Activated CD4-positive, alpha-beta T cell treated with anti-CD3 and anti-CD28 coated beads, Interleukin-2, amount 10 ng/mL, durations not matched to agents 7 days and 5 days (primary cell): ENCODE data around the gene NCOA5. TPM values are rescaled to one million over a fixed set of nuclear protein-coding genes. Genes with fewer than 3 reads are reported as not detected.

Experiments used
- CTCF ChIA-PET: fragments of 350-600 bp; sonication (Branson Sonifier 250); formaldehyde crosslinking; loops from one replicate; lab custom pipeline; 2021; ENCODE audit warnings: antibody characterized with exemption; lab: Charles Lee
- POLR2A ChIA-PET: fragments of 350-600 bp; sonication (Branson Sonifier 250); formaldehyde crosslinking; loops from one replicate; lab custom pipeline; 2021; ENCODE audit warnings: antibody characterized with exemption; lab: Charles Lee
- DNase-seq: peaks from one replicate; pipeline ENCODE4 v3.0.0-alpha.2; 2020
- H3K27ac Mint-ChIP-seq: one replicate; pipeline ENCODE4 v1.8.0; 2021; ENCODE audit warnings: mild to moderate bottlenecking, moderate library complexity, mixed read lengths
- H3K27me3 Mint-ChIP-seq: one replicate; pipeline ENCODE4 v1.8.0; 2021; ENCODE audit warnings: mixed read lengths
- H3K36me3 Mint-ChIP-seq: one replicate; pipeline ENCODE4 v1.8.0; 2021; ENCODE audit warnings: low read depth, mixed read lengths
- H3K4me1 Mint-ChIP-seq: one replicate; pipeline ENCODE4 v1.8.0; 2021; ENCODE audit warnings: mixed read lengths
- H3K4me3 Mint-ChIP-seq: one replicate; pipeline ENCODE4 v1.8.0; 2021; ENCODE audit warnings: mild to moderate bottlenecking, moderate library complexity, mixed read lengths
- H3K9me3 Mint-ChIP-seq: one replicate; pipeline ENCODE4 v1.8.0; 2021; ENCODE audit warnings: mixed read lengths
- total RNA-seq, 2 experiments: library from RNA; stranded (reverse); gene quantifications; one replicate each; pipeline ENCODE4 v1.2.3, GENCODE V29; 2021

NCOA5 gene
- total RNA-seq, 2 experiments from 2014 or later: 30.9 to 35.0 TPM

GRCh38 chr20:46053416-46053815 is 36.3 kb downstream of the NCOA5 start:
- Mint-ChIP-seq H3K9me3 (no peaks in the 10 kb centered on the region), H3K36me3 (peaks cover 2% of the 10 kb centered on the region), H3K4me1 (peaks cover 3% of the 10 kb centered on the region), H3K27ac (no peak overlapping the region), H3K4me3 (no peak overlapping the region), H3K27me3 (peaks cover 33% of the 10 kb centered on the region)
- ChIA-PET POLR2A (no interaction called here), CTCF (no interaction called here)
- DNase-seq: no peak

- Mint-ChIP-seq H3K27ac (no peak overlapping the region), H3K27me3 (peaks cover 20% of the 10 kb centered on the region), H3K4me1 (no peaks in the 10 kb centered on the region), H3K9me3 (no peaks in the 10 kb centered on the region), H3K36me3 (no peaks in the 10 kb centered on the region), H3K4me3 (no peak overlapping the region)
- DNase-seq: no peak
- ChIA-PET POLR2A (no interaction called here), CTCF (no interaction called here)
Observed at GRCh38 chr20:46051556-46052308, 38.0 kb downstream of the NCOA5 start.

- Mint-ChIP-seq H3K4me3 (no peak overlapping the region), H3K9me3 (no peaks in the 10 kb centered on the region), H3K27me3 (peaks cover 14% of the 10 kb centered on the region), H3K4me1 (no peaks in the 10 kb centered on the region), H3K27ac (no peak overlapping the region), H3K36me3 (no peaks in the 10 kb centered on the region)
- CTCF ChIA-PET: interaction anchor here (0.7 kb wide), 1 partner anchor 36 kb away, joined by 4 read pairs; no protein-coding TSS in a partner anchor
- DNase-seq: no peak
- POLR2A ChIA-PET: no interaction called here
Observed at GRCh38 chr20:46050885-46051284, 38.9 kb downstream of the NCOA5 start.

- DNase-seq: no peak
- no peaks in the 10 kb centered on the region for H3K9me3 Mint-ChIP-seq
- H3K36me3 Mint-ChIP-seq: no peaks in the 10 kb centered on the region
- no peak overlapping the region for H3K4me3 Mint-ChIP-seq
- H3K27me3 Mint-ChIP-seq: peaks cover 9% of the 10 kb centered on the region
- no peak overlapping the region for H3K27ac Mint-ChIP-seq
- ChIA-PET POLR2A (no interaction called here), CTCF (interaction anchor here (0.7 kb wide), 1 partner anchor 36 kb away, joined by 4 read pairs; no protein-coding TSS in a partner anchor)
- no peaks in the 10 kb centered on the region for H3K4me1 Mint-ChIP-seq
Observed at GRCh38 chr20:46050444-46050843, 39.3 kb downstream of the NCOA5 start.

- no peak for DNase-seq
- Mint-ChIP-seq H3K4me3 (no peak overlapping the region), H3K27me3 (peaks cover 5% of the 10 kb centered on the region), H3K4me1 (no peaks in the 10 kb centered on the region), H3K9me3 (no peaks in the 10 kb centered on the region), H3K27ac (no peak overlapping the region), H3K36me3 (no peaks in the 10 kb centered on the region)
- ChIA-PET POLR2A (no interaction called here), CTCF (no interaction called here)
Observed at GRCh38 chr20:46049815-46050214, 39.9 kb downstream of the NCOA5 start.

GRCh38 chr20:46049190-46049589 is 40.6 kb downstream of the NCOA5 start:
- H3K27me3 Mint-ChIP-seq: no peaks in the 10 kb centered on the region
- CTCF ChIA-PET: no interaction called here
- H3K9me3 Mint-ChIP-seq: no peaks in the 10 kb centered on the region
- POLR2A ChIA-PET: no interaction called here
- DNase-seq: no peak
- no peaks in the 10 kb centered on the region for H3K36me3 Mint-ChIP-seq
- no peaks in the 10 kb centered on the region for H3K4me1 Mint-ChIP-seq
- H3K4me3 Mint-ChIP-seq: no peak overlapping the region
- no peak overlapping the region for H3K27ac Mint-ChIP-seq

- Mint-ChIP-seq H3K27ac (no peak overlapping the region), H3K27me3 (no peaks in the 10 kb centered on the region), H3K4me3 (no peak overlapping the region), H3K9me3 (no peaks in the 10 kb centered on the region), H3K4me1 (no peaks in the 10 kb centered on the region), H3K36me3 (no peaks in the 10 kb centered on the region)
- CTCF ChIA-PET: no interaction called here
- POLR2A ChIA-PET: no interaction called here
- DNase-seq: no peak
Observed at GRCh38 chr20:46047821-46048220, 41.9 kb downstream of the NCOA5 start.

GRCh38 chr20:46046588-46047310 is 43.0 kb downstream of the NCOA5 start:
- no peaks in the 10 kb centered on the region for H3K36me3 Mint-ChIP-seq
- CTCF ChIA-PET: no interaction called here
- no peak overlapping the region for H3K27ac Mint-ChIP-seq
- POLR2A ChIA-PET: no interaction called here
- no peak overlapping the region for H3K4me3 Mint-ChIP-seq
- no peaks in the 10 kb centered on the region for H3K9me3 Mint-ChIP-seq
- H3K4me1 Mint-ChIP-seq: no peaks in the 10 kb centered on the region
- H3K27me3 Mint-ChIP-seq: peaks cover 2% of the 10 kb centered on the region
- DNase-seq: no peak

- Mint-ChIP-seq H3K27me3 (peaks cover 2% of the 10 kb centered on the region), H3K9me3 (no peaks in the 10 kb centered on the region), H3K4me1 (no peaks in the 10 kb centered on the region), H3K36me3 (no peaks in the 10 kb centered on the region), H3K27ac (no peak overlapping the region), H3K4me3 (no peak overlapping the region)
- CTCF ChIA-PET: no interaction called here
- POLR2A ChIA-PET: no interaction called here
- no peak for DNase-seq
Observed at GRCh38 chr20:46044896-46045295, 44.9 kb downstream of the NCOA5 start.

GRCh38 chr20:46043556-46043955 is 46.2 kb downstream of the NCOA5 start:
- no peak for DNase-seq
- no peak overlapping the region for H3K27ac Mint-ChIP-seq
- no peaks in the 10 kb centered on the region for H3K36me3 Mint-ChIP-seq
- no peaks in the 10 kb centered on the region for H3K4me1 Mint-ChIP-seq
- no peaks in the 10 kb centered on the region for H3K9me3 Mint-ChIP-seq
- peaks cover 2% of the 10 kb centered on the region for H3K27me3 Mint-ChIP-seq
- ChIA-PET CTCF (interaction anchor here (1.0 to 1.5 kb wide), 4 partner anchors 14 to 31 kb away, joined by 3 to 4 read pairs (median 3); no protein-coding TSS in a partner anchor), POLR2A (no interaction called here)
- H3K4me3 Mint-ChIP-seq: no peak overlapping the region

GRCh38 chr20:46040902-46041535 is 48.7 kb downstream of the NCOA5 start:
- peak; percentile 66 for DNase-seq
- Mint-ChIP-seq H3K9me3 (no peaks in the 10 kb centered on the region), H3K27ac (no peak overlapping the region), H3K27me3 (peaks cover 4% of the 10 kb centered on the region), H3K4me3 (no peak overlapping the region), H3K36me3 (no peaks in the 10 kb centered on the region), H3K4me1 (no peaks in the 10 kb centered on the region)
- POLR2A ChIA-PET: no interaction called here
- CTCF ChIA-PET: interaction anchor here (0.6 kb wide), 1 partner anchor 1683 kb away, joined by 5 read pairs; no protein-coding TSS in a partner anchor

GRCh38 chr20:46037036-46037435 is 52.7 kb downstream of the NCOA5 start:
- POLR2A ChIA-PET: no interaction called here
- CTCF ChIA-PET: interaction anchor here (1.0 kb wide), 1 partner anchor 20 kb away, joined by 3 read pairs; no protein-coding TSS in a partner anchor
- H3K9me3 Mint-ChIP-seq: no peaks in the 10 kb centered on the region

GRCh38 chr20:46036370-46036769 is 53.4 kb downstream of the NCOA5 start:
- ChIA-PET POLR2A (no interaction called here), CTCF (interaction anchor here (1.0 to 1.2 kb wide), 2 partner anchors 14 to 19 kb away, joined by 3 read pairs; no protein-coding TSS in a partner anchor)
- no peak overlapping the region for H3K27ac Mint-ChIP-seq
- no peak for DNase-seq
- no peaks in the 10 kb centered on the region for H3K9me3 Mint-ChIP-seq
- no peak overlapping the region for H3K4me3 Mint-ChIP-seq
- H3K4me1 Mint-ChIP-seq: no peaks in the 10 kb centered on the region
- H3K36me3 Mint-ChIP-seq: no peaks in the 10 kb centered on the region
- peaks cover 27% of the 10 kb centered on the region for H3K27me3 Mint-ChIP-seq

More at GRCh38 chr20:46037036-46037435, 52.7 kb downstream of the NCOA5 start:
- H3K4me3 Mint-ChIP-seq: no peak overlapping the region
- H3K27ac Mint-ChIP-seq: no peak overlapping the region
- no peaks in the 10 kb centered on the region for H3K4me1 Mint-ChIP-seq
- peaks cover 23% of the 10 kb centered on the region for H3K27me3 Mint-ChIP-seq
- H3K36me3 Mint-ChIP-seq: no peaks in the 10 kb centered on the region
- no peak for DNase-seq
